ENCODE measurements around the gene PRR18.

Gene PRR18

DNA sequence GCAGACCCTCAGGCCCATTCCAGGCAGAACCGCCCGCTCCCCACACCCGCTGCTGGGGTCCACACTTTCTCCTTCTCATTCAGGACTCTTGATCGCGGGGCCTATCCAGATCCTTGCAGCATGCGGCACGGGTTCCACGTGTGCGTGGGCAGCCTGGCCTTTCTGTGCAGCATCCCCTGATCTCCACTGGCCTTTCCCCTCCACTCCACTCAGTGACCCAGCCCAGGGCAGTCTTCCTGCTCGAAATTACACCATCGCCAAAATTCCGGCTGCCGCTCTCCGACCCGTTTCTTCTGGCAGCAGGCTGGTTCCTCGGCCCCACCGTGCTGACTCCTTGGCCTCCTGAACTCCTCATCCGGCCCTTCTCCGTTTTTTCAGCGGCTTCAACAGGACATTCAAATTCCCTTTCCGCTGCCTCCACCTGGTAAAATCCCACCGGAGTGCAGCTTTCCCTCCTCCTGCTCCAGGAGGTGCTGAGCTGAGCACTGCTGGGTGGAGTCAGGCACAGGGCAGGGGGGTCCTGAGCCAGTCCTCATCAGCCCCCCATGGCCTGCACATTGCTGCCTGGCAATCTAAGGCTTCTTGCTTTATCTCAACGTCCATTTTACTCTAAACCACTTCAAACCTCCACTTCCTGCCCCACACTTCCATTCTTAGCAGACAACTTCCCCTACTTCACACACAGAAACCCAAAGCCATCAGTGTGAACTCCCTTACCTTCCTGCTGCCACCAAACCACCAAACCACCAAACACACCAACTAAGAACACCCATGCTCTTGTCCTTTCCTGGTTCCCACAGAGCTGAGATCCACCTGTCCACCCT, 25.2 kb upstream of the PRR18 start:
- peak; percentile 20 for DNase-seq (ENCODE audit: low spot score)

DNA sequence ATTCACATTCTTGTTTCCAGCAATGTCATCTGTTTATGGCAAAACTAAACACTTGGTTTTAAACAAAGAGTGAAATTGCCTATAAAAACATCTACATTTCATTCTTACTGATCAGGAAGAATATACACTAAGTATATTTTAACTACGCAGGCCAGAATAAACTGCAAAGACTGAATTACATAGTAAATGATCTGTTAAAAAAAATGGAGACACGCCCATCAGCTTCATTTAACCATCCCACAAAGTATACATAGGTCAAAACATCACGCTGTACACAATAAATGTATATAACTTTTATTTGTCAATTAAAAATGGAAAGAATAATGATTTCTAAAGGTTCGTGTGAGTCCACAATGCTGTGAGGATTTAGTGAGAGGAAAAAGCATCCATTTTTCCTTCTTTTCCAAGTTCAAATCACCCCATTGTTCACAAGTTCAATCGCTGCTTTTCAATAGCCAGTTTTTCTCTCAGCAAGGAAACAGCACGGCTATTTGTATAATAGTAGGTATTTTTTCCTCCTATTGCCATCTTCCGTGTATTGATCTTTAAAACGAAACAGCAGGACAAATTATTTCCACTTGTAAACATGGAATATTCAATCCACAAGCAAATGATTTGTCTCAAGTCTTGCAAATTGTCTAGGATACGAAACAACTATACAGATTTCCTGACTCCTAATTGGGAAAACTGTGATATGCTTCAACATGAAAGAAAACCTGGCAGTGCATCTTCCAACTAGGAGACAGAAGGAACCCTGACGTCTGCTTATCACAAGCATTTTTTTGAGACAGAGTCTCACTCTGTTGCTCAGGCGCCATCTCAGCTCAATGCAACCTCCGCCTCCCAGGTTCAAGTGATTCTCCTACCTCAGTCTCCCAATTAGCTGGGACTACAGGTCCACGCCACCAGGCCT, 23.6 kb upstream of the PRR18 start:
- no peak for DNase-seq (ENCODE audit: low spot score)

DNA sequence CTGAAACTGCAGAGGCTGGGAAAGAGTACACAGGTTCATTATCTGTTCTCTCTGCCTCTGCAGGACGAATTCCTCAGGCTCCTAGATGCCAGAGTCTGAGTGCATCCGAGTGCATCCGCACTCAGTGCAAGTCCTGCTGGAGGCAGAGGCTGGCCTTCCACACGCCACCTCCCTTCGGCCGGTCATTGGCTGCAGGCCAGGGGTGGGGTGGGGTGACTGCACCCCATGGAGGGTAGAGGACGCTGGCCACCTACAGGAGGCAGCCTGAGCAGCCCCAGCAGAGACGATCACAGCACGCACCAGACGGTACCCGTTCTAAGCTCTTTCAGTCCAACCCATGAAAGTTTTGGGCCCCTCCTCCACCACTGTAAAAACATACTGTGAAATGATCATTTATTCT, 22.4 kb upstream of the PRR18 start:
- no peak for DNase-seq (ENCODE audit: low spot score)

DNA sequence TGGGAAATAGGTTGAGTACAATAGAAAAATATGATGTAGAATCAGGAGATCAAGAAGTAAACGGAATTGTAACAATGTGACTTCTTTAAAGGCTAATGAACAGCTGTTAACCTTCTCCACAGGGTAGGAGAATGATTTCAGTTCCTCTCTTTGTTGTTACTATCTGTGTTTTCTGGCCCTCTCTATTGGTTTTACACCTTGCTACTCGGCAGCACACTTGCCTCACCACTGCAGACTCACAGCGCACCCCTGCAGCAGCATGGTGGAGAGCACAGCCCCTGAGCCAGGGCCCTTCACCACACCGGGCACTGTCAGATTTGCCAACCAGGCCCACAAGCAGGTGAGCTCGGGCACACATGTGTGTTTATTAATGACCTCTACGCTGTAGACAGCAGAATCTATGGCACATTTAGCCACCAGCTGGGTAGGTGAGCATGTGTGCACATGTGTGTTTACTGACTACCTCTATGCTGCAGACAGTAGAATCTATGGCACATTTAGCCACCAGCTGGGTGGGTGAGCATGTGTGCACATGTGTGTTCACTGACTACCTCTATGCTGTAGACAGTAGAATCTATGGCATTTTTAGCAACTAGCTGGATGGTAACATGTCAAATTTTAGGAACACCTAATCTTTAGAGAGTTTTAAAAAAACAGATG, 17.3 kb upstream of the PRR18 start:
- no peak for DNase-seq (ENCODE audit: low spot score)

DNA sequence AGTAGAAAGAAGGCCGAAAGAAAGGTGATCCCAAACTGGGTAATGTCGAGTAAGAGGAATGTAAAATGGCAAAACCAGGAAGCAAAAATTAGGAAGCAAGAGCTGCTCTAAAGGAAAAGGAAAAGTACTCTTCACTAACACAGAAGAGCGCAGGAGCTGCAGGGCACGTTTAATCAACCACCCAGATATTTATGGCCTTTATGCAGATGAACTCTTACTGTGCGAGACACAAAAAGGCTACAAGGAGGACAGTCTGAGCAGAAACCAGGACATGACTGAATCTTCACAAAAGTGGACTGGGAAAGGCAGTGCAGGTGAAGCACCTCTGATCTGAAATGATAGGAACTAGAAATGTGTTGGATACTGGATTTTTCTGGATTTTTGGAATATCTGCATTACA, 15.2 kb upstream of the PRR18 start:
- DNase-seq (ENCODE audit: low spot score): no peak

DNA sequence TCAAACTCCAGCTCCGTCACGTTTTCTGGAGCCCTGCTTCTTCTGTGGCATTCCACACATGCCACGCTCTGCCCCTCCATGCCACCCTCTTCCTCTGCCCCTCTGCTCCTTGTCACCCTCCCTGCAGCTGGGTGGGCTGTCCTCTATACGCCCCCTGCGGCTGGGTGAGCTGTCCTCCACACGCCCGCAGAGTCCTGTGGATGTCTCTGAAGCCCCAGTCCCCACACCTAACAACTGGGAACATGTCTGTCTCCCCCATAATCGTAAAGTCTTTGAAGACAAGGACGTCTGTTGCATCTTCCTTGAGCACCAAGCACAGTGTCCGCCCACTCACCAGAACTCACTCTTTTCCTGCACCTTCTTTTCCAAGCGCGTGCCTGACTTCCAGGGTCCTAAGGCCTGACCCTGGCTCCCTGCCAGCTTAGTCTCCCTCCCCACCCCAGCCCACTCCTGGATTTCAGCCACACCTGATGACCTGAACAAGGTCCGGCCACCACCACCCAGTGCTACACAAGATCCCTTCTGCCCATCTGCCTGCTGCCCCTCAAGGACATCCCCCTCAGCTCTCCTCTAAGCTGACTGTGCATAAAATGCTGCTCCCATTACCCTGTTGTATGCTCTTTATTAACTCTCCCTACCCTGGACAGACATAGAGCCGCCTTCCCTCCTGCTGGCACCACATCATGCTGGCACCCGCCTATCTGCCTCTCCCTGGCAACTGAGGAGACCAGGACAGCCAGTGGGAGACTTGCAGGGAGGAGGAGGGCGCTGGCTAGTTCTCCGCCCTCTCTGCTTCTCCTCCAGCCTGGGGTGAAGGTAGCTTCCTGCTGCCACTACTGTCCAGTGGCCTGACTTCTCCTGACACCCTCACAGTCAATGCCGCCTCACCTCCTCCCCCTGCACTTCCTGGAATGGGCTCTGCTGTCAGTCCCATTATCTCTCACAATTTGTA, 10.7 kb upstream of the PRR18 start:
- DNase-seq (ENCODE audit: low spot score): no peak

DNA sequence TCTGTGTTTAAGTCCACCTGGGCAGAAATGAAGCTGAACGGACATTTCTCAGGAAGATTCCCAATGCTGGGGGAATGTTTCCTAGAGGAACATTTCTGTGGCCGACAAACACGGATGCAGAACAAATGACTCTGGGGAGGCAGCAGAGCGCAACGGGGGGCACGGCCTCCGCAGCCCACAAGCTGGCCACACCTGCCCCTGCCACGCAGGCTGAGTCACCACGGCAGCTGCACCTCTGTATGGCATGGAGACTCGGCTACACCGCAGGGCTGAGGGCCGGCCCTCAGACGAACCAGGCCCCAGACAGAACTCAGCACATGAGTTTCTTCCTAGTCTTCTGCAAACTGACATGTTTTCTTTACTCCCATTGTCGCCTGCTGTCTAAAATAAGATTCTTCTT, 10.0 kb upstream of the PRR18 start:
- no peak for DNase-seq (ENCODE audit: low spot score)

DNA sequence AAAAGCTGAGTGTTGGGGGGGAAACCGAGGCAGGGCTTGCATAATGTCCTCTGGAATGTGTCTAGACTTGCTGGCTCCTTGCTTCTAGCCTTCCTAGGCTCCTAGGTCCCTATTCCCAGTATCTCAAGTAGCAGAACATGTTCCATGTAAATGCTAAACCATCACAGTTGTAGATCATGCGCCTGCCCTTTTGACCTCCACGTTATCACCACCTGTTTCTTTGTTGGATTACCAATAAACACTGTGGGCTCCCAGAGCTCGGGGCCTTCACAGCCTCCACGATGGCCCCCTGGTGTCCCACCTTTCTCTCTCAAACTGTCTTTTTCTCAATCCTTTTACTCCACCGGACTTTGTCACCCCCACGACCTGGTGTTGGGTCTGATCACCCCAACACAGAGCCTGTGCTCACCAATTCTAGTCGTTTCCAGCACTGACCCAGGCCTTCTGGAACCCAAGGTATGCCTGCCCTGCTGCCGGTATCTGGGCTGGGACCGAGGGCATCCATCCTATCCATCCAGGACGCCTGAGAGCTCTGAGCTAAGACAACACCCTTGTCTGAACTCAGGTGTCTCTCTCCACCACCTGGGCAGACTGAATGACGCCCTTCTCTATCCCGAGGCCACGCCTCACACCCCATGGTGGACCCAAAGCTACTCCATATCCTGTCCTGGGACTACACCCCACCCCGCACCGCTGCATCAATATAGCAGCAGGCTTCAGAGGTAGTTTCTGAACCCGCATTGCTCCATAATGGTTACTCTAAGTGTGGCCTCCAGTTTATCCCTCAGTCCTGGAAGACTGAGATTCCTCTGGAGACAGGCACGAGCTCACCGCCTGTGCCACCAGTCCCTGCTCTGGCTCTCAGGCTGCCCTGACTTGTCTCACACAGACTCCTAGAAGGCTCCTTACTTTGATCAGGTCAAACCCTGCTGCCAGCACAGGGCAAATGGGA, 9.3 kb upstream of the PRR18 start:
- DNase-seq (ENCODE audit: low spot score): no peak

DNA sequence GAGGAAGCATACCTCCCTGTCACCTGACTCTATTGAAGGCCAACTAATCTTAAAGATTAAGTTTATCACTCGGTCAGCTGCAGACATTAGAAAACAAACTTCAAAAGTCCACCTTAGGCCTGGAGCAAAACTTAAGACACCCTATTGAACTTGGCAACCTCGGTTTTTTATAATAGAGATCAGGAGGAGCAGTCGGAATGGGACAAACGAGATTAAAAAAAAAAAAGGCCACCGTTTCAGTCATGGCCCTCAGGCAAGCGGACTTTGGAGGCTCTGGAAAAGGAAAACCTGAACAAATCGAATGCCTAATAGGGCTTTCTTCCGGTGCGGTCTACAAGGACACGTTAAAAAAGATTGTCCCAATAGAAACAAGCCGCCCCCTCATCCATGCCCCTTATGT, 7.2 kb upstream of the PRR18 start:
- DNase-seq (ENCODE audit: low spot score): no peak

DNA sequence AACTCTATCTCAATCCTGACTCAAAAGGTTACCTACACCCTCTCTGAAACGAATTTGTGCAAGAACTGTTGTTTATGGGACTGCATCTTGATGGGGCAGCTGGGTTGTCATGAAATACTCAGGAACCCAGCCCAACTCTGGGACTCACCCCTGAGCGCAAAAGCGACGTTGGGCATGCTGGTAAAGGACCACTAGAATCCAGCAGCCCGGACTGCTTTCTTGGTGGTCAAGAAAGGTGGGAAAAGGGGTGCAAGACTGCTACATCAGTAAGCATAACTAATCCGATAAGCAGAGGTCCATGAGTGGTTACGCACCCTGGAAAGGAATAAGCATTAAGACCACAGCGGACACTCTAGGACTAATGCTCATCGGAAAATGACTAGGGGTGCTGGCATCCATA, 6.3 kb upstream of the PRR18 start:
- DNase-seq (ENCODE audit: low spot score): no peak

DNA sequence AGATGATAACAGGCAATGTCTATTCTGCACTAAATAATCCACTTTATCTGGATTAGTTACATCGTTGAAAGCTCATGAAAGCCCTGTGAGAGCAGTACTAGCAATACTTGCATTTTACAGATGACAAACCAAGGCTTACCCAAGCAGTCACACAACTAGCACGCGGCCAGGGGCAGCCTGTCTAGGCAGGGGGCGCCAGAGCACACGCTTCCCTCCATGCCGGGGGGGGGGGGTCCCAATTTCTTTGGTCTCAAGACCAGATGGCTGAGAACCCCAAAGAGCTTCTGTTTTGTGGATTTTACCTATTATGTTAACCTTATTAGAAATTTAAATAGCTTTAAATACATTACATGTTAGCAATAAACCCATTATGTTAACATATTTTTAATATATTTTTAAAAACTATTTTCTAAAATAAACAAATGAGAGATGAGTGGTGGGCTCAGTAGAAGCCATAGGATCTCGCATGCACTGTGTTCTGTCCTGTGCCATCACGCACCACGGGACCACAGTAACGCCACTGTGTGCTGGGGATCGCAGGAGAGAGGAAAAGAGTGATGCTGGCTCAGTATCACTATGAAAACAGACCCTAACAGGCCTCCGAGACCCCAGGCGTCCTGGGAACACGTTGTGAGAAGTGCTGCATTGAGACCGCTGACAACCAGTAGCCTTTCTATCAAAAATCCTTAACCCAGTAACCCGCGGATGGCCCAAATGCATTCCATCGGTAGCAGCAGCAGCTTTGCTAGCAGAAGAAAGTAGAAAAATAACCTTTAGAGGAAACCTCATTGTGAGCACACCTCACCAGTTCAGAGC, 5.3 kb upstream of the PRR18 start:
- peak; percentile 76 for DNase-seq (ENCODE audit: low spot score)

DNA sequence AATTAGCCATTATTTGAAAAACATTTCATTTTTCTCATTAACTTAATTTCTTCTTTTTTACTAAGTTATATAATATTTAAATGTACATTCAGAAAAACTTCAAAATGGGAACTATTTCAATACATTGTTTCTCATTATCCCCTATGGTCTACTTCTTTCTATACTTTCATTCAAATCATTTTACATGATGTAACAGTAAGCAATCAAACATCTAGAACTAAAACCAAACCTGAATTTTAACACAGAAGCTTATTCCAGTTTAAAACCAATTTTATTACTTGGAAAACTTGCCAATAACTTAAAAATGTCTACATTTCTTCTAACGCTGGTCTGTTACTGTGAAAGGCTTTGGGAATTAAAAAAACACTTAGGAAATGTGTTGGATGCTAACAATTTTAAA, 4.6 kb upstream of the PRR18 start:
- DNase-seq (ENCODE audit: low spot score): no peak

DNA sequence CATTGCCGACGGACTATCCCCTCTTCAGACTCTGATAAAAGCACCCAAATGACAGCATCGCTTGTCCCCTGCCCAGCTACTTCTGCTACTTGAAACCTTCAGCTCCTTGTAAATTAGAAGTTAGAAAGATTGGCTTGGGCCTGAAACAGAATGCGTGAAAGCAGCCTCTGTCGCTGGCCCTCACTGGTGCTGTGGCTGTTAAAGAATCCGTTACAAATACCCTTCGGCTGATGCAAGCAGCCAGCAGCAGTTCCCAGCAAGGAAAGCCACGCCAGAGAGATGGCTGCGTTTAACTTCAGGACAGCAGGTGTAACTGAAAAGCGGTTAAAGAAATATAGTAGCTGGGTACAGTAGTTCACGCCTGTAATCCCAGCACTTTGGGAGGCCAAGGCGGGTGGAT, 2.4 kb upstream of the PRR18 start:
- DNase-seq (ENCODE audit: low spot score): no peak

DNA sequence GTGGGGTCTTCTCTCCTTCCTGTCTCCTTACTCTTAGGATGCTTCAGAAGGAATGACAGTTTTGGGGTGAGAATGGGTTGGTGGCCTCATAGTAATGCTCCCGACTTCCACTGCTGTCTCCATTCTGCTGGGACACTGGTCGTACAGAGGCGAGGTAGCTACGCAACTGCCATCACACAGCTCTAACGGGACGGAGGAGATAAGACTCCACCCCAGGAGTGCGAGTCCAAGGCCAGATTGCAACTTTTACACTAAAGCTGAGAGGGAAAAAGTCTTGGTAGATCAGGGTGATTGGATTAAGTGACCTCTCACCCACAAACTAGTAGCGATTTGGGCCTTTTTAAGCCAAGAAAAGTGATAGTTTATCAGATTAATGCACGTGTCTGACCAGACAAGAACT, 1.8 kb upstream of the PRR18 start:
- no peak for DNase-seq (ENCODE audit: low spot score)

DNA sequence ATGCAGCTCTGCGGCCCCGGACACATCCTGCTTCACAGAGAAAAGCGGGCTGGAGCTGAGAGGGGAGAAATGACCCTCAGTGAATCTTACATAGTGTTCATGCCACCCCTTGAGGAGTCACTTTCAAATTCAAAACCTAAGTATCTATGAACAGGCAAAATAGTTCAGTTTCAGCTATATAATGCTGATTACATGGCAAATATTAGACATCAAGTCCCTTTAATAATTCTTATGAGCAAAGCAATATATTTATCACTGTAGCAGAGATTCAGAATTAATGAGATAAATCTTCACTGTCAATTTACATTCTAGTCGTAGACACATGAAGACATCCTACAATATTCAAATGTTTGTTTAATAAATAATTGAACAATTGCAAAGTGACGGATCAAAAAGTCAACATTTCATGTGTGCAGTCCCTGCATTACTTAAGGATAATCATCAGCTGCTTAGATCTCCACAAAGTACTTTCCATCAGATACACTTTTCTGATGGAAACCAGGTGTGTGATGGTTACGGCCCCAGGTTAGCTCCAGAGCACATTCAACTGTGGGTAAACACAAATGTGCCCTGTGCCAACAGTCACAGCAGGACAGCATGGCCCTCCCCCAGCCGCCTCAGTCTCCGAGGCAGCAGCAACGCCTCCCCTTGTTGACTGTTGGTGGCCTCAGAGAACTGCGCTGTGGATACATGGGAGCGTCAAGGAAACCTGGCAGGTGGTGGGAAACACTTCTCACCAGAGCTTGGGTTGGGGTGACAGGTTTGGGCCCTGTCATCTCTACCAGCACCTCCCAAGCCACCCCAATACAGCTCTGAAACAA, 787 bp upstream of the PRR18 start:
- DNase-seq (ENCODE audit: low spot score): no peak

DNA sequence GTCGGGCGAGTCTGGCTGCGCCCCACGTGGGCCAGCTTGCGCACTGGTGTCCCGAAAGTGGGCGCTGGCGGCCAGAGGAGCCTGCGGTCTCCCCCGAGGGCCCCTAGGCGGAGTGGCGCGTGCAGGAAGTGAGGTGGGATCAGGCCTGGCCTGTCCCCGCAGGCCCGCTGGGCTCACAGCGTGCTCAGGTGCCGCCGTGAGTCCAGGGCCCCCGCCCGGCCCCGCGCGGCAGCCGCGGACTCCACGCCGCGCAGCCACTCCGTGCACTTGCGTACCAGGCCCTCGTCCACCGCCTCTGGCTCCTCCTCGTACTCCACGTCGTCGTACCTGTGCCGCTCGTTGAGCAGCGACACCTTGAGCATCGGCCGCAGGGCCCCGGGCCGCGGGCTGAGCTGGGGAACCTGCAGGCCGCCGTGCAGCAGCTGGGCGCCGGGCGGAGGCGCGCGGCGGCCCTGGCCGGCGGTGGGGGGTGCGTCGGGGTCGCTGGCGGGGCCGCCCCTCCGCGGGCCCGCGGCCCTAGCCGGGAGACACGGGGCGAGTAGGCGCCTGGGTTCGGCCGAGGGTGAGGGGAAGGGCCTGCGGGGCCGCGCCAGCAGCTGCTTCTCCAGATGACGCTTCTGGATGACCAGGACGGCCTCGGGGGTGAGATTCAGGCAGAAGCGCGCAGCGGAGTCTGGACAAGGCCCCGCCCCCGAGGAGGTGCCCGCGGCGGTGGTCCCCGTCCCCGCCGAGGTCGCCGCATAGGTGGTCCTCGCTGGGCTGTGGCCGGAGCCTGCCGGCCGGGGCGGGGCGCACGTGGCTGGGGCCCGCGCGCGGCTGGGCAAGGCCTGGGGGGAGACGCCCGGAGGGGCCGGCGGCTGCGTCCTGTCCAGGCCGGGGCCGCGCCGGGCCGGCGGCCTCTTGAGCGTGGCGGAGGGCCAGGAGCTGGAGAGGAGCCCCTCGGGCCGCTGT, 835 bp downstream of the PRR18 start:
- no peak for DNase-seq (ENCODE audit: low spot score)

DNA sequence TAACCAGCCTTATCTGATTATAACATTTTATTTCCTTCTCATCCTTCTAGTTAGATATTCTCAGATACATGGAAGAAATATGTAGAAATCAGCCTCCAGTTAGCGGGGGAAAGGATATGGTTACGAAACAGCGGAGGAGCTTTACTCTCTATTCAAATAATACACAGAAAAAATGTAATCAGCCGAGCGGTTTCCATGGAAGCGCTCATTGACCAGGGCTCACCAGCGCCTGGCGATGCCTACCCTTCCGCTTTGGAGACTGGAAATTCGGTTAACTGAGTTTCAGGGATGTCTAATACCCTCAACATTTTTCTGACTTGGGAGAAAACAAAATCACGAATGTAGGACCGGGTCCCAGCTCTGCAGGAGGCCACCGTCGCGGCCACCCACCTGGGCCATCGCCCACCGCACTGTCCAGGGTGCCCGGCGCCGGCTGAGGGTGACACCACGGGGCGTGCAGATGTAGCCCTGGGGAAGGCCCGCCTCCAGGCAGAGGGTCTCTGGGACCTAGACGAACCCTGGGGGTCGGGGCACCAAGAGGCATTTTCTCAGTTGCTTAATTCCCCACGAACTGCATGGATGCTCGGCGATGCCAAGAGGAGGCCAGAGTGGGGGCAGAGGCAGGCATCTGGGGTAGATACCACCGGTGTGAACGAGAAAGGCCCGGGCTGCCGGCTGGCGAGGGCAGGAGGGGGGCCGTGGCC, 1.7 kb downstream of the PRR18 start:
- DNase-seq (ENCODE audit: low spot score): no peak

Measured in NAMALWA (cell line).